GM21737 (cell line): Measurements from ENCODE around the gene MSI1.
"Not testable (repeated sequence)": the region's sequence is repeated elsewhere in the genome, so short reads cannot be mapped to it uniquely, and the experiment has no call there.

ENCODE experiments used
- ATAC-seq: cut with Tn5 transposase; IDR thresholded peaks from one replicate; pipeline ENCODE4 v1.9.1; 2021; ENCODE audit warnings: mild to moderate bottlenecking, moderate library complexity; ENCODE audit not compliant: unreplicated experiment

The MSI1 gene

GRCh38 chr12:120358412-120359100, 10.4 kb downstream of the MSI1 start:
- no peak for ATAC-seq

- no peak for ATAC-seq
Measured at GRCh38 chr12:120357104-120357503, 11.9 kb downstream of the MSI1 start.

- ATAC-seq: no peak
Measured at GRCh38 chr12:120356567-120357030, 12.4 kb downstream of the MSI1 start.

GRCh38 chr12:120353556-120354317, 15.2 kb downstream of the MSI1 start:
- no peak for ATAC-seq

- ATAC-seq: no peak
Measured at GRCh38 chr12:120353136-120353535, 15.8 kb downstream of the MSI1 start.

GRCh38 chr12:120352117-120352516, 16.8 kb downstream of the MSI1 start:
- no peak for ATAC-seq

GRCh38 chr12:120350576-120351350, 18.2 kb downstream of the MSI1 start:
- ATAC-seq: no peak

- ATAC-seq: no peak
Measured at GRCh38 chr12:120347766-120348165, 21.2 kb downstream of the MSI1 start.

- no peak for ATAC-seq
Measured at GRCh38 chr12:120346681-120347080, 22.3 kb downstream of the MSI1 start.

- no peak for ATAC-seq
Measured at GRCh38 chr12:120346031-120346430, 22.9 kb downstream of the MSI1 start.

- ATAC-seq: no peak
Measured at GRCh38 chr12:120343692-120344091, 25.3 kb downstream of the MSI1 start.

- no peak for ATAC-seq
Measured at GRCh38 chr12:120343039-120343537, 25.9 kb downstream of the MSI1 start.

GRCh38 chr12:120342175-120343038, 26.6 kb downstream of the MSI1 start:
- no peak for ATAC-seq

GRCh38 chr12:120339256-120339655, 29.7 kb downstream of the MSI1 start:
- ATAC-seq: no peak

- no peak for ATAC-seq
Measured at GRCh38 chr12:120337730-120338129, 31.2 kb downstream of the MSI1 start.

- ATAC-seq: not testable (repeated sequence)
Measured at GRCh38 chr12:120336392-120336791, 32.6 kb downstream of the MSI1 start.

GRCh38 chr12:120335447-120335846, 33.5 kb downstream of the MSI1 start:
- not testable (repeated sequence) for ATAC-seq

GRCh38 chr12:120332523-120332922, 36.4 kb downstream of the MSI1 start:
- no peak for ATAC-seq

- ATAC-seq: no peak
Measured at GRCh38 chr12:120332041-120332440, 36.9 kb downstream of the MSI1 start.

- ATAC-seq: no peak
Measured at GRCh38 chr12:120331390-120331789, 37.6 kb downstream of the MSI1 start.
